ENCODE results near the gene SPG11.

GRCh38 chr15:44541282-44541958 lies 122.0 kb downstream of the SPG11 start:
- TF ChIP-seq EZH2 (IDR thresholded peaks at IDR 0.05; ENCODE audit: insufficient read depth, poor library complexity, severe bottlenecking) (no peak), EZH2phosphoT487 (IDR thresholded peaks at IDR 0.05; ENCODE audit: insufficient read depth, low read depth) (no peak)

Data from GM23248 (cell line).